T-helper 22 cell (primary cell): ENCODE measurements around the gene KIF19.
"Not testable (repeated sequence)": the region's sequence is repeated elsewhere in the genome, so short reads cannot be mapped to it uniquely, and the experiment has no call there.

ENCODE experiments used
- DNase-seq: peaks from one replicate; pipeline ENCODE4 v3.0.0-alpha.2; 2020; ENCODE audit warnings: low read depth

KIF19 gene

DNA sequence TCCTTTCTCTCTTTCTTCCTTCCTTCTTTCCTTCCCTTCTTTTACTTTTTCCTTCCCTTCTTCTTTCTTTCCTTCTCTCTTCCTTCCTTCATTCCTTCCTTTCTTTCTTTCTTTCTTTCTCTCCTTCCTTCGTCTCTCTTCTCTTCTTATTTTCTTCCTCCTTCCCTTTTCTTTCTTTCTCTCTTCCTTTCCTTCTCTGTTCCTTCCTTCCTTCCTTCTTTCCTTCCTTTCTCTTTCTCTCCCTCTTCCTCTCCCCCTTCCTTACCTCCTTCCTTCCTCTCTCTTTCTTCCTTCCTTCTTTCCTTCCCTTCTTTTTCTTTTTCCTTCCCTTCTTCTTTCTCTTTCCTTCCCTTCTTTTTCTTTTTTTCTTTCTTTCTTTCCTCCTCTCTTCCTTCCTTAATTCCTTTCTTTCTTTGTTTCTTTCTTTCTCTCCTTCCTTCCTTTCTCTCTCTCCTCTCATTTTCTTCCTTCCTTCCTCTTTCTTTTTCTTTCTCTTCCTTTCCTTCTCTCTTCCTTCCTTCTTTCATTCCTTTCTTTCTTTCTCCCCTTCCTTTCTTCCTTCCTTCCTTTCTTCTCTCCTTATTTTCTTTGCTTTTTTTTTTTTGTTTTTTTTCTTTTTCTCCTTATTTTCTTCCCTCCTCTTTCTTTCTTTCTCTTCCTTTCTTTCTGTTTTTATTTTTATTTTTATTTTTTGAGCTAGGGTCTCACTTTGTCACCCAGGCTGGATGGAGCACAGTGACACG is 64.1 kb downstream of the KIF19 start:
- no peak for DNase-seq

- DNase-seq: no peak
These were observed 64.9 kb downstream of the KIF19 start for GRCh38 chr17:74390680-74391653.

DNA sequence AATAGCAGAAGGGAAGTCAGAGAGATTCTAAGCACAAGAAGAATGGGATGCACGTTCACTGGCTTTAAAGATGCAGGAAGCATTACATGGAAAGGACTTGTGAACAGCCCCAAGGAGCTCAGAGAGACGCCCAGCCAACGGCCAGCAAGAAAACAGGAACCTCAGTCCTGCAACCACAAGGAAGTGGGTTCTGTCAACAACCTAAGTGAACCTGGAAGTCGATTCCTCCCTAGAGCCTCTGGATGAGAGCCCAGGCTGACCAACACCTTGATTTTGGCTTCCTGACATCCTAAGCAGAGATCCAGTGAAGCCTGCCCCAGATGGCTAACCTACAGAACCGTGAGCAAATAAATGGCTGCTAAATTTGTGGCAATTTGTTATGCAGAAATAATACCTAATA is 65.7 kb downstream of the KIF19 start:
- DNase-seq: no peak

- DNase-seq: no peak
These were observed 66.8 kb downstream of the KIF19 start for GRCh38 chr17:74392848-74393247.

DNA sequence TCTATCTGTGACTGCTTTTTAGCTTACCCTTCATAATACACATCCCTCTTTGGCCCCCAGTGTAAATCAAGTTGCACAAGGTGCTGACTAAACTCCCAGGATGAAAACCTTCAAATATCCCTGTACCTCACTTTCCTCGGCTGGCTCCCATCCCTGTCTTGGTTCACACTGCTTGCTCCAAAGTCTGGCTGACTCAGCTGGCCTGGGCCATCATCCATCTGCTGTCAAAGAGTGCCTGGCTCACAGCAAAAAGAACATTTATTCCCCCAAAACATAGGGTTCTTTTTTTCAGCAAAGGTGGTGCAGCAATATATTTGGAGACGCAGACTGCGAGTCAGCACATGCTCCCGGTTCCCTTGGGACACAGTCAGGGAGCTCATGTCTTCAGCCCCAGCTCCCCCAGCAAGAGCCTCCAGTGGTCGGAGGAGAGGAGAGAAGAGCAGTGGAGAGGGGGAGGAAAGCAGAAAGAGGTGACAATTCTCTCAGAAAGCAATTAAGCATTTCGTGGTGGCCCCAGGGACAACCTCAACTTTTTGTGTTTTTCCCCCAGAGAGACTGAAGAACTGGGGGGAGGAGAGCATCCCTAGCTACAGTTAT is 67.4 kb downstream of the KIF19 start:
- DNase-seq: no peak

GRCh38 chr17:74394275-74394950 is 68.4 kb downstream of the KIF19 start:
- no peak for DNase-seq

DNA sequence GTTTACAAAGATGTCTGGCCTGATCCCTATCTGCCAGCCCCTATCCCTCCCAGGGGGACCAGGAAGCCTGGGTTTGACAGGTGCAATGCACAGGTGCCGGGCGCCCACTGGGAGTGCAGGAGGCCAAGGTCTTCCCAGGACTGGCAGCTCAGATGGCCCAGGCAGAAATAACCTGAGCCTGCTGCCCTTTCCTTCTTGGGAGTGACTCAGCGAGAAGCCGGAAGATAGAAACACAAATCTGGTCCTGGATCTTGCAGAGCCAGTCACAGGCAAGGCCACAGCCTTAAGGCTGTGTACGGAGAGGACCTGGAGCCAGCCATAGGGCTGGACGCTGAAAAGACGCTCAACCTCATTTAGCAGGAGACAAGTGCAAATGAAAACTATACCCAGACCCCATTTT is 69.0 kb downstream of the KIF19 start:
- no peak for DNase-seq

- DNase-seq: no peak
These were observed 70.5 kb downstream of the KIF19 start for GRCh38 chr17:74396567-74396966.

GRCh38 chr17:74402048-74402447 is 76.0 kb downstream of the KIF19 start:
- no peak for DNase-seq

DNA sequence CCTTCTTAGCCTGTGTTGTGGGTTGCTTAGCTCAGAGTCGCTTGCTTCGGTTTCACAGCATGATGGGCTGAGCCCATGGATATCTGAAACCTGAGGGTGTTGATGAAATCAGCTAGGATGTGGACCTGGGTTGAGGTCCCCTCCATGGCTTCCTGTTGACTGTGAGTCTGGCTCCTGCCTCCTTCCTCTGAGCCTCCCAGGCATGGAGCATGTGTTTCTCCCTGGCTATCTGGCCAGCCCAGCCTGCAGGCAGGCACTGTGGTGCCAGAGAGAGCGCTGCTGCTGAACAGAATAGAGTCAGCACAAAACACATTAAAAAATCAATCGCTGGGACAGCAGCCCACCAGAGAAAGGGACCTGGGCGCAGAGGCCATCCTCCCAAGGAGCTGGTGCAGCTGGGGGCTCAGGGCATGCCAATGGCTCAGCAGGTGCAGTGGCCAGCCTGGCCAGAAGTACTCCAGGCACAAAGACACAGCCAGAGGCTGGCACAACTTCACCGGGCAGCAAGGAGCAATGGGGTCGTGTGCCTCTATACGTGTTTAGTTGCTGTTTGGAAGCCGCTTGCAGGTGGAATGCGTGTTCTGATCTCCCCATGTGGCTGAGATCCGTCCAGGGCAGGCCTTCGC is 77.6 kb downstream of the KIF19 start:
- no peak for DNase-seq

- DNase-seq: no peak
These were observed 78.2 kb downstream of the KIF19 start for GRCh38 chr17:74404218-74404617.

DNA sequence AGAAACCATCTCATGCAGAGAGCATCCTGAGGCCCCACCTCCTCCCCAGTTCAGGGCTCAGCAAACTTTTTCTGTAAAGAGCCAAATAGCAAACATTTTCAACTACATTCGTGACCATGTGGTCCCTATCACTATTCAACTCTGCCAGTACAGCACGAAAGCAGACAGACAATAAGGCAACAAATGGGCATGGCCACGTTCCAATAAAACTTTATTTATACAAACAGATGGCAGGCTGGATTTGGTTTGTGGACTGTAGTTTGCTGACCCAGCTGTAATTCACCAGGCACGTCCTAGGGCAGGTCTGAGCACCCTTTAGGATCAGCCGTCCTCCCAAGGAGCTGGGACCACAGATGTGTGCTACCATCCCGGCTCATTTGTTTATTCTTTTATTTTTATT is 78.8 kb downstream of the KIF19 start:
- no peak for DNase-seq

DNA sequence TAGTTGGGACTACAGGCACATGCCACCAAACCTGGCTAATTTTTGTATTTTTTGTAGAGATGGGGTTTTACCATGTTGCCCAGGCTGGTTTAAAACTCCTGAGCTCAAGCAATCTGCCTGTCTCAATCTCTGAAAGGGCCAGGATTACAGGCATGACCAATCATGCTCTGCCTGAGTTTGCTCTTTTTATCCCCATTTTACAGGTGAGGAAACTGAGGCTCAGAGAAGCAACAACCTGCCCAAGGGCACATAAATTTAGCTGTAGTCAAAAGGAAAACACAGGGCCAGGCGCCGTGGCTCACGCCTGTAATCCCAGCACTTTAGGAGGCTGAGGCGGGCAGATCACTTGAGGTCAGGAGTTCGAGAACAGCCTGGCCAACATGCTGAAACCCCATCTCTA is 79.3 kb downstream of the KIF19 start:
- not testable (repeated sequence) for DNase-seq
